Fibroblast of villous mesenchyme (primary cell): ENCODE results near the gene EML6. TPM values are rescaled to one million over a fixed set of nuclear protein-coding genes. Genes with fewer than 3 reads are reported as not detected.

ENCODE experiments used
- DNase-seq: peaks from one replicate; pipeline ENCODE4 v3.0.0-alpha.2; 2010; ENCODE audit warnings: low read depth
- H3K4me3 ChIP-seq: 2 replicates; pipeline ENCODE4 v1.5.1; 2011; ENCODE audit warnings: low read depth, mild to moderate bottlenecking, low read length
- CTCF ChIP-seq: IDR thresholded peaks from 2 replicates; pipeline ENCODE4 v1.5.1; 2012; ENCODE audit warnings: low read depth, mild to moderate bottlenecking, low read length; ENCODE audit not compliant: insufficient read depth
- total RNA-seq: library from RNA; depleted of rRNA; stranded (reverse); fragments of >200 nt; gene quantifications from 2 replicates; pipeline ENCODE4 v1.2.3, GENCODE V29; 2012

Gene EML6
- total RNA-seq, 1 donor: 1.3 TPM

- H3K4me3 ChIP-seq: peak overlapping the region; percentile 46
- no peak for TF ChIP-seq CTCF
- peak; percentile 77 for DNase-seq
Measured at GRCh38 chr2:55010149-55010591, 286.7 kb downstream of the EML6 start.

- DNase-seq: peak; percentile 39
- H3K4me3 ChIP-seq: no peak overlapping the region
- TF ChIP-seq CTCF: no peak
Measured at GRCh38 chr2:55010915-55011314, 287.5 kb downstream of the EML6 start.

- TF ChIP-seq CTCF: no peak
- DNase-seq: peak; percentile 25
- no peak overlapping the region for H3K4me3 ChIP-seq
Measured at GRCh38 chr2:55011831-55012671, 288.6 kb downstream of the EML6 start.

GRCh38 chr2:55012672-55013484 is 289.4 kb downstream of the EML6 start:
- H3K4me3 ChIP-seq: no peak overlapping the region

GRCh38 chr2:55013936-55014335 is 290.5 kb downstream of the EML6 start:
- no peak for TF ChIP-seq CTCF
- no peak overlapping the region for H3K4me3 ChIP-seq
- DNase-seq: no peak

More at GRCh38 chr2:55012672-55013484, 289.4 kb downstream of the EML6 start:
- no peak for DNase-seq
- no peak for TF ChIP-seq CTCF

GRCh38 chr2:55014962-55015939 is 291.8 kb downstream of the EML6 start:
- no peak overlapping the region for H3K4me3 ChIP-seq
- peak; percentile 67 for TF ChIP-seq CTCF
- peak; percentile 79 for DNase-seq
